ENCODE results near the gene BACE2. TPM values are rescaled to one million over a fixed set of nuclear protein-coding genes. Genes with fewer than 3 reads are reported as not detected.

The BACE2 gene
- total and polyA plus RNA-seq, 2 of the 4 experiments (the other 2 are of a cell fraction), result 17.0 to 35.5 TPM

GRCh38 chr21:41317063-41317392 is 149.1 kb downstream of the BACE2 start:
- Histone ChIP-seq H3K18ac (ENCODE audit: low read depth, low read length) (no peak overlapping the region), H3K9me1 (ENCODE audit: insufficient read depth, low read length) (no peaks in the 10 kb centered on the region), H3K4me3 (ENCODE audit: insufficient read depth, low read depth, low read length) (no peak overlapping the region), H4K5ac (ENCODE audit: low read depth, low read length) (no peak overlapping the region), H4K8ac (ENCODE audit: low read depth in 2 of 2, low read length in 2 of 2) (no peak overlapping the region), H3K79me1 (ENCODE audit: low read depth in 1 of 2, low read length in 2 of 2) (no peaks in the 10 kb centered on the region), H2AK9ac (replicated peaks; ENCODE audit: low read depth, low read length, poor library complexity) (no peak overlapping the region), H3K14ac (replicated peaks; ENCODE audit: low read depth, low read length) (no peak overlapping the region), H4K91ac (ENCODE audit: insufficient read depth, low read depth, low read length) (no peak overlapping the region), H3K4me2 (ENCODE audit: low read depth, low read length) (no peak overlapping the region), H3K27me3 (ENCODE audit: control insufficient read depth, insufficient read depth, low read length) (peaks cover 38% of the 10 kb centered on the region), H3K9ac (ENCODE audit: low read depth, low read length) (no peak overlapping the region), H3K23ac (ENCODE audit: low read depth, low read length) (no peak overlapping the region), H2BK120ac (ENCODE audit: low read depth, low read length) (no peak overlapping the region), H2BK15ac (ENCODE audit: low read depth, low read length) (no peak overlapping the region), H2BK20ac (ENCODE audit: low read depth, low read length) (no peak overlapping the region), H3K4ac (ENCODE audit: low read depth, low read length) (no peak overlapping the region), H4K20me1 (ENCODE audit: insufficient read depth, low read length) (no peaks in the 10 kb centered on the region), H2AK5ac (ENCODE audit: low read depth, low read length) (no peak overlapping the region), H3K36me3 (ENCODE audit: control insufficient read depth, insufficient read depth, low read length) (no peaks in the 10 kb centered on the region), H3K9me3 (ENCODE audit: control insufficient read depth, insufficient read depth, low read length) (no peaks in the 10 kb centered on the region), H3K56ac (ENCODE audit: extremely low read depth, insufficient read depth, low read length) (no peak overlapping the region), H2BK5ac (ENCODE audit: low read depth, low read length, poor library complexity, severe bottlenecking) (no peak overlapping the region), H3K4me1 (ENCODE audit: control insufficient read depth, insufficient read depth, low read length) (no peaks in the 10 kb centered on the region), H2AFZ (replicated peaks; ENCODE audit: low read length, poor library complexity) (no peak overlapping the region), H3K27ac (ENCODE audit: insufficient read depth, low read length) (no peak overlapping the region)
- POLR2A ChIA-PET (ENCODE audit: unreplicated experiment), result no interaction called here
- no TSS peak for BruUV-seq (replicated peaks)
- ATAC-seq (ENCODE audit: low read depth), result no peak
- dilution Hi-C loops (cut with HindIII; ENCODE audit: low sequenced_read_pairs, unreplicated experiment) (no loop called here), intact Hi-C loops (cut with micrococcal nuclease) (no loop called here), in situ Hi-C loops (cut with MboI; ENCODE audit: low sequenced_read_pairs) (no loop called here)
- WGBS, 2 experiments (ENCODE audit: extremely low coverage in 2 of 2, insufficient read length in 1 of 2), result no CpG with 5 or more reads among the region's 19 CpGs
- TF ChIP-seq MAZ (IDR thresholded peaks at IDR 0.05; ENCODE audit: borderline replicate concordance, low read depth, low read length) (no peak), ELK1 (IDR thresholded peaks at IDR 0.05; ENCODE audit: borderline replicate concordance, low read depth, low read length) (no peak)
- CTCF ChIA-PET, result no interaction called here
- DNase-seq, result no peak

Data from IMR-90 (cell line).